ENCODE results near the gene NDST3.

Gene NDST3

GRCh38 chr4:118036336-118036735, 2.0 kb downstream of the NDST3 start:
- no peak for TF ChIP-seq ZNF274 (IDR thresholded peaks at IDR 0.05; ENCODE audit: low read depth, low read length)
- no peak overlapping the region for H3K4me3 ChIP-seq (ENCODE audit: low read length)

- TF ChIP-seq ZNF274 (IDR thresholded peaks at IDR 0.05; ENCODE audit: low read depth, low read length) = no peak
- H3K4me3 ChIP-seq (ENCODE audit: low read length) = no peak overlapping the region
Observed at GRCh38 chr4:118037955-118038354, 3.7 kb downstream of the NDST3 start.

GRCh38 chr4:118046323-118046722, 12.0 kb downstream of the NDST3 start:
- H3K4me3 ChIP-seq (ENCODE audit: low read length) = no peak overlapping the region
- no peak for TF ChIP-seq ZNF274 (IDR thresholded peaks at IDR 0.05; ENCODE audit: low read depth, low read length)

- no peak overlapping the region for H3K4me3 ChIP-seq (ENCODE audit: low read length)
- TF ChIP-seq ZNF274 (IDR thresholded peaks at IDR 0.05; ENCODE audit: low read depth, low read length) = no peak
Observed at GRCh38 chr4:118047043-118047442, 12.8 kb downstream of the NDST3 start.

- TF ChIP-seq ZNF274 (IDR thresholded peaks at IDR 0.05; ENCODE audit: low read depth, low read length) = no peak
- no peak overlapping the region for H3K4me3 ChIP-seq (ENCODE audit: low read length)
Observed at GRCh38 chr4:118058955-118059354, 24.7 kb downstream of the NDST3 start.

GRCh38 chr4:118059397-118059796, 25.1 kb downstream of the NDST3 start:
- no peak for TF ChIP-seq ZNF274 (IDR thresholded peaks at IDR 0.05; ENCODE audit: low read depth, low read length)
- no peak overlapping the region for H3K4me3 ChIP-seq (ENCODE audit: low read length)

- no peak for TF ChIP-seq ZNF274 (IDR thresholded peaks at IDR 0.05; ENCODE audit: low read depth, low read length)
Observed at GRCh38 chr4:118076958-118077766, 42.9 kb downstream of the NDST3 start.

GRCh38 chr4:118077767-118078105, 43.5 kb downstream of the NDST3 start:
- H3K4me3 ChIP-seq (ENCODE audit: low read length) = no peak overlapping the region
- TF ChIP-seq ZNF274 (IDR thresholded peaks at IDR 0.05; ENCODE audit: low read depth, low read length) = no peak

More at GRCh38 chr4:118076958-118077766, 42.9 kb downstream of the NDST3 start:
- H3K4me3 ChIP-seq (ENCODE audit: low read length) = no peak overlapping the region

- no peak overlapping the region for H3K4me3 ChIP-seq (ENCODE audit: low read length)
- no peak for TF ChIP-seq ZNF274 (IDR thresholded peaks at IDR 0.05; ENCODE audit: low read depth, low read length)
Observed at GRCh38 chr4:118081434-118081833, 47.1 kb downstream of the NDST3 start.

GRCh38 chr4:118082182-118082581, 47.9 kb downstream of the NDST3 start:
- no peak overlapping the region for H3K4me3 ChIP-seq (ENCODE audit: low read length)
- no peak for TF ChIP-seq ZNF274 (IDR thresholded peaks at IDR 0.05; ENCODE audit: low read depth, low read length)

- H3K4me3 ChIP-seq (ENCODE audit: low read length) = no peak overlapping the region
- TF ChIP-seq ZNF274 (IDR thresholded peaks at IDR 0.05; ENCODE audit: low read depth, low read length) = no peak
Observed at GRCh38 chr4:118085700-118086099, 51.4 kb downstream of the NDST3 start.

GRCh38 chr4:118086344-118086743, 52.1 kb downstream of the NDST3 start:
- no peak for TF ChIP-seq ZNF274 (IDR thresholded peaks at IDR 0.05; ENCODE audit: low read depth, low read length)
- no peak overlapping the region for H3K4me3 ChIP-seq (ENCODE audit: low read length)

GRCh38 chr4:118087366-118087765, 53.1 kb downstream of the NDST3 start:
- no peak for TF ChIP-seq ZNF274 (IDR thresholded peaks at IDR 0.05; ENCODE audit: low read depth, low read length)
- no peak overlapping the region for H3K4me3 ChIP-seq (ENCODE audit: low read length)

- no peak overlapping the region for H3K4me3 ChIP-seq (ENCODE audit: low read length)
- no peak for TF ChIP-seq ZNF274 (IDR thresholded peaks at IDR 0.05; ENCODE audit: low read depth, low read length)
Observed at GRCh38 chr4:118099106-118099505, 64.8 kb downstream of the NDST3 start.

- H3K4me3 ChIP-seq (ENCODE audit: low read length) = no peak overlapping the region
- TF ChIP-seq ZNF274 (IDR thresholded peaks at IDR 0.05; ENCODE audit: low read depth, low read length) = no peak
Observed at GRCh38 chr4:118102195-118102594, 67.9 kb downstream of the NDST3 start.
